Activated naive CD4-positive, alpha-beta T cell treated with anti-CD3 and anti-CD28 coated beads, Interleukin-2, amount 50 U/mL, for 24 hours (primary cell): ENCODE data around the gene DUSP7.

ENCODE experiments used
- H3K27ac Mint-ChIP-seq: one replicate; pipeline ENCODE4 v1.8.0; 2021; ENCODE audit warnings: mild to moderate bottlenecking, mixed read lengths
- H3K27me3 Mint-ChIP-seq: one replicate; pipeline ENCODE4 v1.8.0; 2021; ENCODE audit warnings: mixed read lengths
- H3K36me3 Mint-ChIP-seq: one replicate; pipeline ENCODE4 v1.8.0; 2021; ENCODE audit warnings: mixed read lengths
- H3K4me1 Mint-ChIP-seq: one replicate; pipeline ENCODE4 v1.8.0; 2021; ENCODE audit warnings: mixed read lengths
- H3K4me3 Mint-ChIP-seq: one replicate; pipeline ENCODE4 v1.8.0; 2021; ENCODE audit warnings: mild to moderate bottlenecking, mixed read lengths
- H3K9me3 Mint-ChIP-seq: one replicate; pipeline ENCODE4 v1.8.0; 2021; ENCODE audit warnings: mixed read lengths

The DUSP7 gene

GRCh38 chr3:52032702-52033408 is 23.5 kb downstream of the DUSP7 start:
- H3K27me3 Mint-ChIP-seq, result no peaks in the 10 kb centered on the region
- H3K4me1 Mint-ChIP-seq, result no peaks in the 10 kb centered on the region
- no peaks in the 10 kb centered on the region for H3K9me3 Mint-ChIP-seq
- no peaks in the 10 kb centered on the region for H3K36me3 Mint-ChIP-seq
- no peak overlapping the region for H3K4me3 Mint-ChIP-seq
- H3K27ac Mint-ChIP-seq, result no peak overlapping the region

GRCh38 chr3:52031896-52032295 is 24.5 kb downstream of the DUSP7 start:
- Mint-ChIP-seq H3K27me3 (no peaks in the 10 kb centered on the region), H3K36me3 (no peaks in the 10 kb centered on the region), H3K4me1 (no peaks in the 10 kb centered on the region), H3K27ac (peak overlapping the region; percentile 24), H3K9me3 (no peaks in the 10 kb centered on the region), H3K4me3 (no peak overlapping the region)

- Mint-ChIP-seq H3K4me1 (no peaks in the 10 kb centered on the region), H3K9me3 (no peaks in the 10 kb centered on the region), H3K27ac (no peak overlapping the region), H3K27me3 (no peaks in the 10 kb centered on the region), H3K36me3 (no peaks in the 10 kb centered on the region), H3K4me3 (no peak overlapping the region)
Measured at GRCh38 chr3:52030714-52031310, 25.6 kb downstream of the DUSP7 start.

- H3K4me1 Mint-ChIP-seq, result no peaks in the 10 kb centered on the region
- H3K27ac Mint-ChIP-seq, result no peak overlapping the region
- H3K9me3 Mint-ChIP-seq, result no peaks in the 10 kb centered on the region
- H3K36me3 Mint-ChIP-seq, result no peaks in the 10 kb centered on the region
- H3K27me3 Mint-ChIP-seq, result no peaks in the 10 kb centered on the region
- no peak overlapping the region for H3K4me3 Mint-ChIP-seq
Measured at GRCh38 chr3:52029535-52029934, 26.8 kb downstream of the DUSP7 start.

GRCh38 chr3:52029053-52029452 is 27.3 kb downstream of the DUSP7 start:
- H3K4me3 Mint-ChIP-seq, result no peak overlapping the region
- H3K27ac Mint-ChIP-seq, result no peak overlapping the region
- H3K9me3 Mint-ChIP-seq, result no peaks in the 10 kb centered on the region
- H3K36me3 Mint-ChIP-seq, result no peaks in the 10 kb centered on the region
- no peaks in the 10 kb centered on the region for H3K27me3 Mint-ChIP-seq
- H3K4me1 Mint-ChIP-seq, result no peaks in the 10 kb centered on the region

- no peak overlapping the region for H3K27ac Mint-ChIP-seq
- no peaks in the 10 kb centered on the region for H3K27me3 Mint-ChIP-seq
- H3K9me3 Mint-ChIP-seq, result no peaks in the 10 kb centered on the region
Measured at GRCh38 chr3:52028572-52028971, 27.8 kb downstream of the DUSP7 start.

GRCh38 chr3:52026041-52026440 is 30.3 kb downstream of the DUSP7 start:
- H3K4me3 Mint-ChIP-seq, result no peak overlapping the region
- H3K9me3 Mint-ChIP-seq, result no peaks in the 10 kb centered on the region
- H3K27me3 Mint-ChIP-seq, result no peaks in the 10 kb centered on the region
- H3K4me1 Mint-ChIP-seq, result no peaks in the 10 kb centered on the region
- no peaks in the 10 kb centered on the region for H3K36me3 Mint-ChIP-seq
- H3K27ac Mint-ChIP-seq, result no peak overlapping the region

More at GRCh38 chr3:52028572-52028971, 27.8 kb downstream of the DUSP7 start:
- Mint-ChIP-seq H3K36me3 (no peaks in the 10 kb centered on the region), H3K4me1 (no peaks in the 10 kb centered on the region), H3K4me3 (no peak overlapping the region)

- Mint-ChIP-seq H3K9me3 (no peaks in the 10 kb centered on the region), H3K27ac (no peak overlapping the region)
Measured at GRCh38 chr3:52025453-52025852, 30.9 kb downstream of the DUSP7 start.

GRCh38 chr3:52024765-52025452 is 31.5 kb downstream of the DUSP7 start:
- Mint-ChIP-seq H3K4me3 (no peak overlapping the region), H3K9me3 (no peaks in the 10 kb centered on the region), H3K27ac (no peak overlapping the region), H3K36me3 (no peaks in the 10 kb centered on the region), H3K27me3 (no peaks in the 10 kb centered on the region), H3K4me1 (no peaks in the 10 kb centered on the region)

More at GRCh38 chr3:52025453-52025852, 30.9 kb downstream of the DUSP7 start:
- H3K36me3 Mint-ChIP-seq, result no peaks in the 10 kb centered on the region
- H3K4me3 Mint-ChIP-seq, result no peak overlapping the region
- no peaks in the 10 kb centered on the region for H3K4me1 Mint-ChIP-seq
- no peaks in the 10 kb centered on the region for H3K27me3 Mint-ChIP-seq

- no peak overlapping the region for H3K27ac Mint-ChIP-seq
Measured at GRCh38 chr3:52023860-52024764, 32.3 kb downstream of the DUSP7 start.

GRCh38 chr3:52023101-52023770 is 33.1 kb downstream of the DUSP7 start:
- no peak overlapping the region for H3K27ac Mint-ChIP-seq
- no peaks in the 10 kb centered on the region for H3K36me3 Mint-ChIP-seq
- H3K4me1 Mint-ChIP-seq, result no peaks in the 10 kb centered on the region
- H3K4me3 Mint-ChIP-seq, result no peak overlapping the region
- no peaks in the 10 kb centered on the region for H3K27me3 Mint-ChIP-seq
- no peaks in the 10 kb centered on the region for H3K9me3 Mint-ChIP-seq

More at GRCh38 chr3:52023860-52024764, 32.3 kb downstream of the DUSP7 start:
- no peaks in the 10 kb centered on the region for H3K36me3 Mint-ChIP-seq
- H3K4me1 Mint-ChIP-seq, result no peaks in the 10 kb centered on the region
- H3K27me3 Mint-ChIP-seq, result no peaks in the 10 kb centered on the region
- H3K4me3 Mint-ChIP-seq, result no peak overlapping the region
- no peaks in the 10 kb centered on the region for H3K9me3 Mint-ChIP-seq

GRCh38 chr3:52022323-52023100 is 33.9 kb downstream of the DUSP7 start:
- no peaks in the 10 kb centered on the region for H3K27me3 Mint-ChIP-seq
- no peak overlapping the region for H3K4me3 Mint-ChIP-seq
- no peak overlapping the region for H3K27ac Mint-ChIP-seq
- no peaks in the 10 kb centered on the region for H3K36me3 Mint-ChIP-seq
- no peaks in the 10 kb centered on the region for H3K9me3 Mint-ChIP-seq
- no peaks in the 10 kb centered on the region for H3K4me1 Mint-ChIP-seq

GRCh38 chr3:52021489-52022268 is 34.7 kb downstream of the DUSP7 start:
- H3K36me3 Mint-ChIP-seq, result no peaks in the 10 kb centered on the region
- no peaks in the 10 kb centered on the region for H3K4me1 Mint-ChIP-seq
- no peaks in the 10 kb centered on the region for H3K9me3 Mint-ChIP-seq
- H3K4me3 Mint-ChIP-seq, result no peak overlapping the region
- H3K27ac Mint-ChIP-seq, result peak overlapping the region; percentile 49
- no peaks in the 10 kb centered on the region for H3K27me3 Mint-ChIP-seq

GRCh38 chr3:52020796-52021195 is 35.6 kb downstream of the DUSP7 start:
- Mint-ChIP-seq H3K36me3 (no peaks in the 10 kb centered on the region), H3K4me1 (no peaks in the 10 kb centered on the region), H3K4me3 (no peak overlapping the region), H3K27me3 (no peaks in the 10 kb centered on the region), H3K27ac (no peak overlapping the region), H3K9me3 (no peaks in the 10 kb centered on the region)
